ENCODE data around the gene LAMTOR4.
"Not testable (repeated sequence)": the region's sequence is repeated elsewhere in the genome, so short reads cannot be mapped to it uniquely, and the experiment has no call there.

The LAMTOR4 gene

DNA sequence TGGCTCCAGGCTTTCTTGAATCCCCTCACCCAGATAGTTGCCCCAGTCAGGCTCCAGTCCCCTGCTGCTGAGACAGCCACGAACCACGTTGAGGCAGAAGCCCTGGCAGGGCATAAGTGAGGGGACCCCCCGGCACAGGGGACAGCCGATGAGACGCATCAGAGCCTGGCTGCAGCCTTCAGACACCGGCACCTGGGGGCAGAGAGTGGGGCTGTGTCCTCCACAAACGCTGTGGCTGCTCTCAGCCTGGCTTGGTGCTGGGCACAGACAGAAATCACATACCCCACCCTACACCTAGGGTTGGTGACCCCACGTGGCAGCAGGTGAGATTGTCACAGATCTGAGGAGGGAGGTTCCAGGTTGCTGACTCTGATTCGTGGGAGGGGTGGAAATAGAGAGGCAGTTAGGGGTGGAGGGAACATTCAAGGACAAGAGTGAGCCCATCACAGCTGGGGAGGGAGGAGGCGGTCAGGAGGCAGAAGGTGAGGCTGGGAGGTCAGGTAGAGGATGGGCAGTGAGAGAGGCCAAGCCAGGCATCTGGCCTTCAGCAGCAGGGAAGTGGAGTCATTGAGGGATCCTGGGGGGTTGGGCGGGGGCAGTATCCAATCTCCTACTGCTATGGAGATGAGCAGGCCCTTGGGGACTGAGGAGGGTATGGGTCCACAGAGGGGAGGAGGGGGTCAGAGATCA lies 25.2 kb downstream of the LAMTOR4 start:
- DNase-seq: no peak

DNA sequence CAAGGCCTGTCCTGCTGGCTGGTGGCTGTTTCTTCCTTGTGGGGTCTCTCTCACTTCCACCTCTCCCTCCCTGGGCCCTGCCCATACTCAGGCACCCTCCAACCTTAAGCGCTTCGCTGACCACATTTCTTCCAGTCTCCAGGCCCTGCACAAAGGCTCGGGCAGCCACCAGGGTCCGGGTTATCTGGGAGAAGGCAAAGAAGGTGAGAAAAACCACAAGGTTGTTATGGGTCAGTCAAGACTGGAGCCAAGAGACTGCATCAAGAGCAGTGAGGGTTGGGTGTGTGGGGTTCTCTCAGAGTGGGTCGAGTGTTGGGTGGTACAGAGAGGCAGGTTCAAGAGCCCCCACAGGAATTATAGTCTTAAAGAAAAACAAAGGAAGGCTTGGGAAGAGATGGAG lies 25.9 kb downstream of the LAMTOR4 start:
- no peak for DNase-seq

DNA sequence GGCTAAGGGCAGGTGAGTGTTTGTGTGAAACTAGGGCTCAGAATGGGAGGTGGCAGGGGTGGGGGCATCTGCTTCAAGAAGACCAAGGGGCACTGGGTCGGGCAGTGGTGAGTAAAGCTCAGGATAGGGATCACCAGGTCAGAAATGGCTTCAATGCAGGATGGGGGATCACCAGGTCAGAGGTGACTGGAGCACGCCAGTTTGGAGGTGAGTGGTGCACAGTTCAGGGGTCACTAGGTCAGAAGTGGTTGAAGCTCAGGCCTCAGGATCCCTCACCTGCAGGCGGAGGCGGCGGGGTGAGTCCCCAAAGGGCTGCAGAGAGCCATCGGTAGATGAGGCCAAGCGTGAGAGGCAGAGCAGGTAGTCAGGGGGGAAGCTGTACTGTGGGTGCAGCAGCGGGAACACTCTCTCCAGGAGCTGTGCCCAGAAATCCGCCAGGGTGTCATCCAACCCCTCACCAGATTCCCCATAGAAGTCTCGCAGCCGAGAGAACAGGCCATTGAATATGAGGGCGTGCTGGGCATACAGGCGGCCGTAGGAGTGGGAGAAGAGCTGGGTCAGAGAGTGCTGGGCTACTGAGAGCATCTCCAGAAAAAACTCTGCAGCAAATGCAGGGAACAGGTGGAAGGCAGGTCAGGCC lies 26.7 kb downstream of the LAMTOR4 start:
- no peak for DNase-seq

DNA sequence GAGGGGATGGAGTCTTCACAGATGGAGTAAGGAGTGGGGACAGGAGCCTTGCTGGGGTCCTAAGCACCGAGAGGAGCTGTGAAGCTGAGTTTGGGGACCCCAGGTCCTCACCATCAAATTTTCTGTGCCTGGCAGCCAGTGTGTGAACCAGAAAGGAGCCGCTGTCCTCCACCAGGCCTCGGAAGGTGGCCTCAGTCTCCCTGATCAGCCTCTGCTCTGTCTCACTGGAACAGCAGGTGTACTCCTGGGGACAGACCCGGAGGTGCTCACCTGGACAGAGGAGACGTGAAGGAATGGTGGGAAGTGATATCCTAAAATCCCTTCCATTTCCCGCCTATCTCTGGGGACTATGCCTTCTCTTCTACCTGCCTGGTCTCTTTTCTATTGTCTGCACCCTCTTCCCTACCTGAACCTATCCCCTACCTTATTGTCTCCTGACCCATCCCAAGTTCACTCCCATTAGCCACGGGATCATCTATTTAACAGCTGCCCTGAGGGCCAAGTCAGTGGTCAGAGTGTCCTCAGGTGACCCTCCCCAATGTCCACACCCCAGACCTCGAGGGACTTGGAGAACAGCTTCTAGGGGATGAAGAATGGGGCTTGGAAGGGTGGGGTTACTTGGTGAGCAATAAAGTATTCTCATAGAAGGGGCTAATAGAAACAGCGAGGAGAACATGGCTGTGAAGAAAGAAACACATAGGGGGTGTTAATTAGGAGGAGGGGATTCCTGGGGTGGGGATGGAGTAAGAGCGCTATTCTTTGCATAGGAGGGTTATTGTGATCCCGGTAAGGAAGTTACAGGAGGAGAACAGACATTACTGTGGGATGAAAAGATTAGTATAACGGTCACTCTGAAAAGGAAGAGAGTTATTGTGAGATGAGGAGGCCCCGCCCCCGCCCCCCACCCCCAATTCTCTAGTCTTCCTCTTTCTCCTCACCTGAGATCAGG lies 27.7 kb downstream of the LAMTOR4 start:
- DNase-seq: no peak

GRCh38 chr7:100177045-100178001 lies 28.6 kb downstream of the LAMTOR4 start, which contains the start of the genes GPC2 and STAG3:
Gene GPC2 (minus strand): TSS chr7:100177381. CDS start chr7:100177199, 182 bp downstream.
Gene STAG3 (plus strand): TSS chr7:100177918. CDS start chr7:100180557, 2,639 bp downstream.
- peak; percentile 99 for DNase-seq

GRCh38 chr7:100180084-100180483 lies 31.4 kb downstream of the LAMTOR4 start:
- not testable (repeated sequence) for DNase-seq

GRCh38 chr7:100182616-100183015 lies 33.9 kb downstream of the LAMTOR4 start:
- peak; percentile 51 for DNase-seq

GRCh38 chr7:100183090-100183489 lies 34.4 kb downstream of the LAMTOR4 start:
- not testable (repeated sequence) for DNase-seq

GRCh38 chr7:100185726-100186125 lies 37.0 kb downstream of the LAMTOR4 start:
- no peak for DNase-seq

DNA sequence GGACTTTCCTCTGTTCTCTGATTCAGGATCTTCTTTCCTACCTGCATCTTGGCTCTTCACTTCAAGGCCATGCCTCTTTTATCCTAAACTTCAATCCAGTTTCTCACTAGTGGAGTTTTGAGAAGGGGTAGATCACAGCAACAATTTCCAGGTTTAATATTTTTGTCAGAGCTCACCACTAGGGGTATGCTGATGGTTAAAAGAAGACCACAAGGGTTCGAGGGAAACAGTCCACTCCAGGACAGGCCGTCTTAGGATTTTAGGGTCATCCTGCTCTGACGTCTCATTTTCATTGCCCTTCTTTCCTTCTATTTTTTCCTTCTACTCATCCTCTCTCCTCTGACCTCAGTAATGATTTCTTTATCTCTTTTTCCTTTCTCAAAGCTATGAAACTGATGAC lies 40.3 kb downstream of the LAMTOR4 start:
- DNase-seq: no peak

DNA sequence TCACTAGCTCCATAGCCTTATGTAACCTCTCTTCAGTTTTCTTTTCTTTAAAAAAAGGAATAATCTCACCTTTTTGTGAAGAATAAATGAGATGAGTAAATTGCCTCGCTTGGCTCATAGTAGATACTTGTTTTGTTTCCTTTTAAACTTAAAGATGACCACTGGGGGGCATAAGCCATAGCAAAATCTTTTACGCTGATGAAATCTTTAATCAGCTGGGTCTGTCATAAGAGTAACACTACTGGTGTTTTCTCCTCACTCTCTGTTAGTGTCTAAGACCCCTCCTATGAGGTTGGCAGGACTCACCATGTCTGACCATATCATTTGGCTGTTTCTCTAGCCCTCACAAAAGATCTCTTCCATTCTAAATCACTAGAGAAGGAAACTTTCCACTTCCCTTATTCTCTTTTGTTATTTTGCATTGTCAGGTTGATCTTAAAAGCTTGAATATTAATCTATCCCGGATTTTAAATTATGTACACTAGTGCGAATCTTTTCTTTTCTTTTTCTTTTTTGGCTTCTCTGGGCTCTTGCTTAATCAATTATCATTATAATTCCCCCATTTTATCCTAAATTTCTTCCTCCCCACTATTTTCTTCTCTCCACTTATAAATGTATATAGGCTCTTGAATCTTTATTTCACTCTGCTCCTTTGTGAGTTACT lies 41.5 kb downstream of the LAMTOR4 start:
- peak; percentile 74 for DNase-seq

DNA sequence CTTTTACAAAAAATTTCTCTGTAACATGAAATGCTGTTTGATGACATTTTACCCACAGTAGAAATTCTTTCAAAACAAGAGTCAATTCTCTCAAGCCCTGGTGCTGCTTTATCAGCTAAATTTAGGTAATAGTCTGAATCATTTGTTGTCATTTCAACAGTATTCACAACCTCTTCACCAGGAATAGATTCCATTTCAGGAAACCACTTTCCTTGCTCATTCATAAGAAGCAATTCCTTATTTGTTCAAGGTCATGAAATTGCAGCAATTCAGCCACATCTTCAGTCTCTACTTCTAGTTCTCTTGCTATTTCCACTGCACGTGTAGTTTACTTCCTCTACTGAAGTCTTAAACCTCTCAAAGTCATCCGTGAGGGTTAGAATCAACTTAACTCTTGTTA lies 43.1 kb downstream of the LAMTOR4 start:
- DNase-seq: no peak

DNA sequence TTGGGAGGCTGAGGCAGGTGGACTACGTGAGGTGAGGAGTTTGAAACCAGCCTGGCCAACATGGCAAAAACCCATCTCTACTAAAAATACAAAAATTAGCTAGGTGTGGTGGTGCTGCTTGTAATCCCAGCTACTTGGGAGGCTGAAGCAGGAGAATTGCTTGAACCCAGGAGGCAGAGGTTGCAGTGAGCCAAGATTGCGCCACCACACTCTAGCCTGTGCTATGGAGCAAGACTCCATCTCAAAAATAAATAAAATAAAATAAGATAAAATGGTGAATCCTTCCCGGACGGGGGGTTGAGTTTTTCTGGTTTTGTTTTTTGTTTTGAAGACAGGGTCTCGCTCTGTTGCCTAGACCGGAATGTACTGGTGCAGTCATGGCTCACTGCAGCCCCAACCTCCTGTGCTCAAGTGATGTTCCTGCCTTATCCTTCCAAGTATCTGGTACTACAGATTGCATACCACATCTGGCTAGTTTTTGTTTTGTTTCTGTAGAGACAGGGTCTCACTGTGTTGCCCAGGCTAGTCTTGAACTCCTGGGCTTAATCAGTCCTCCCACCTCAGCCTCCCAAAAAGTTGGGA lies 43.7 kb downstream of the LAMTOR4 start:
- not testable (repeated sequence) for DNase-seq

- DNase-seq: no peak
Measured at GRCh38 chr7:100192969-100193368, 44.3 kb downstream of the LAMTOR4 start.

- no peak for DNase-seq
Measured at GRCh38 chr7:100195222-100195621, 46.5 kb downstream of the LAMTOR4 start.

- DNase-seq: not testable (repeated sequence)
Measured at GRCh38 chr7:100195901-100196322, 47.2 kb downstream of the LAMTOR4 start.

GRCh38 chr7:100198266-100198665 lies 49.5 kb downstream of the LAMTOR4 start:
- DNase-seq: no peak

- DNase-seq: no peak
Measured at GRCh38 chr7:100200693-100201092, 52.0 kb downstream of the LAMTOR4 start.
